Neural progenitor cell (in vitro differentiated cells): ENCODE results near the gene FOLH1.
"Not testable (repeated sequence)": the region's sequence is repeated elsewhere in the genome, so short reads cannot be mapped to it uniquely, and the experiment has no call there.

Experiments
- EZH2phosphoT487 ChIP-seq: fragments of 200-600 bp; sonication (generic); IDR thresholded peaks from 2 replicates; pipeline ENCODE4 v1.6.1; 2017; ENCODE audit warnings: antibody characterized with exemption
- TF ChIP-seq, protein P1 (sequence below): fragments of 200-600 bp; sonication (generic); IDR thresholded peaks from 2 replicates; pipeline ENCODE4 v1.5.1; 2017; ENCODE audit warnings: antibody characterized with exemption, mild to moderate bottlenecking

GRCh38 chr11:49186225-49186624, 22.2 kb downstream of the FOLH1 start:
- TF ChIP-seq, protein P1, sequence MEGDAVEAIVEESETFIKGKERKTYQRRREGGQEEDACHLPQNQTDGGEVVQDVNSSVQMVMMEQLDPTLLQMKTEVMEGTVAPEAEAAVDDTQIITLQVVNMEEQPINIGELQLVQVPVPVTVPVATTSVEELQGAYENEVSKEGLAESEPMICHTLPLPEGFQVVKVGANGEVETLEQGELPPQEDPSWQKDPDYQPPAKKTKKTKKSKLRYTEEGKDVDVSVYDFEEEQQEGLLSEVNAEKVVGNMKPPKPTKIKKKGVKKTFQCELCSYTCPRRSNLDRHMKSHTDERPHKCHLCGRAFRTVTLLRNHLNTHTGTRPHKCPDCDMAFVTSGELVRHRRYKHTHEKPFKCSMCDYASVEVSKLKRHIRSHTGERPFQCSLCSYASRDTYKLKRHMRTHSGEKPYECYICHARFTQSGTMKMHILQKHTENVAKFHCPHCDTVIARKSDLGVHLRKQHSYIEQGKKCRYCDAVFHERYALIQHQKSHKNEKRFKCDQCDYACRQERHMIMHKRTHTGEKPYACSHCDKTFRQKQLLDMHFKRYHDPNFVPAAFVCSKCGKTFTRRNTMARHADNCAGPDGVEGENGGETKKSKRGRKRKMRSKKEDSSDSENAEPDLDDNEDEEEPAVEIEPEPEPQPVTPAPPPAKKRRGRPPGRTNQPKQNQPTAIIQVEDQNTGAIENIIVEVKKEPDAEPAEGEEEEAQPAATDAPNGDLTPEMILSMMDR = not testable (repeated sequence)
- TF ChIP-seq EZH2phosphoT487 = not testable (repeated sequence)
